Measurements from ENCODE around the gene NUAK1.

GRCh38 chr12:106051853-106052531 lies 86.8 kb downstream of the NUAK1 start:
- TF ChIP-seq EZH2 (IDR thresholded peaks at IDR 0.05; ENCODE audit: borderline replicate concordance, low read depth, low read length, poor library complexity, severe bottlenecking) (no peak), CTCF (conservative IDR thresholded peaks at IDR 0.05; ENCODE audit: low read depth, low read length) (no peak)
